IMR-90 (cell line): ENCODE measurements around the gene THEM4. TPM values are rescaled to one million over a fixed set of nuclear protein-coding genes. Genes with fewer than 3 reads are reported as not detected.

Source experiments
- ATAC-seq: fragments of 200-7000 bp; cut with Tn5 transposase; 2 replicates; pipeline ENCODE4 v1.9.1; 2020; ENCODE audit warnings: low read depth, mild to moderate bottlenecking, moderate library complexity
- BruUV-seq: library from RNA; stranded (reverse); fragments of 400-500 nt; replicated peaks from 2 replicates; lab custom pipeline; 2021; lab: Mats Ljungman, UMichigan
- CTCF ChIA-PET: fragments of 300-600 bp; formaldehyde crosslinking; extraction: SDS; loops from one replicate; lab custom pipeline; 2021; ENCODE audit warnings: antibody characterized with exemption; lab: Yijun Ruan, JAX
- POLR2A ChIA-PET: fragments of 300-600 bp; sonication (Branson Sonifier 250); formaldehyde crosslinking; loops from one replicate; lab custom pipeline; 2022; ENCODE audit warnings: antibody characterized with exemption; ENCODE audit not compliant: unreplicated experiment; lab: Charles Lee
- DNase-seq: peaks from one replicate; pipeline ENCODE4 v3.0.0; 2013
- H2AFZ ChIP-seq: replicated peaks from 2 replicates; pipeline ENCODE3; 2013; ENCODE audit warnings: low read length, mild to moderate bottlenecking; ENCODE audit not compliant: poor library complexity
- H2AK5ac ChIP-seq: 2 replicates; pipeline ENCODE4 v1.6.1; 2013; ENCODE audit warnings: low read depth, low read length, inconsistent platforms
- H2AK9ac ChIP-seq: replicated peaks from 2 replicates; pipeline ENCODE3; 2013; ENCODE audit warnings: mild to moderate bottlenecking, low read depth, low read length, moderate library complexity; ENCODE audit not compliant: poor library complexity
- H2BK120ac ChIP-seq: 2 replicates; pipeline ENCODE4 v1.6.1; 2013; ENCODE audit warnings: low read depth, low read length, inconsistent platforms
- H2BK15ac ChIP-seq: 3 replicates; pipeline ENCODE4 v1.6.1; 2013; ENCODE audit warnings: low read depth, low read length, inconsistent platforms
- H2BK20ac ChIP-seq: 2 replicates; pipeline ENCODE4 v1.6.1; 2013; ENCODE audit warnings: low read depth, mild to moderate bottlenecking, inconsistent platforms, low read length, moderate library complexity
- H2BK5ac ChIP-seq: 2 replicates; pipeline ENCODE4 v1.6.1; 2013; ENCODE audit warnings: mild to moderate bottlenecking, low read depth, low read length, inconsistent platforms; ENCODE audit not compliant: poor library complexity, severe bottlenecking
- H3K14ac ChIP-seq: replicated peaks from 2 replicates; pipeline ENCODE4 v1.6.1; 2013; ENCODE audit warnings: low read depth, low read length, inconsistent platforms
- H3K18ac ChIP-seq: 2 replicates; pipeline ENCODE4 v1.6.1; 2013; ENCODE audit warnings: low read depth, low read length, control low read depth
- H3K23ac ChIP-seq: 2 replicates; pipeline ENCODE4 v1.6.1; 2013; ENCODE audit warnings: low read depth, low read length, inconsistent platforms
- H3K27ac ChIP-seq: 2 replicates; pipeline ENCODE4 v1.5.1; 2013; ENCODE audit warnings: mild to moderate bottlenecking, control low read depth, low read length; ENCODE audit not compliant: insufficient read depth
- H3K27me3 ChIP-seq: 2 replicates; pipeline ENCODE4 v1.6.1; 2013; ENCODE audit warnings: low read length; ENCODE audit not compliant: control insufficient read depth, insufficient read depth
- H3K36me3 ChIP-seq: 2 replicates; pipeline ENCODE4 v1.6.1; 2013; ENCODE audit warnings: low read length, mixed read lengths; ENCODE audit not compliant: control insufficient read depth, insufficient read depth
- H3K4ac ChIP-seq: 2 replicates; pipeline ENCODE4 v1.6.1; 2013; ENCODE audit warnings: low read depth, low read length, inconsistent platforms
- H3K4me1 ChIP-seq: 2 replicates; pipeline ENCODE4 v1.6.1; 2013; ENCODE audit warnings: low read length, mixed read lengths; ENCODE audit not compliant: control insufficient read depth, insufficient read depth
- H3K4me2 ChIP-seq: 2 replicates; pipeline ENCODE4 v1.6.1; 2013; ENCODE audit warnings: low read depth, mild to moderate bottlenecking, control low read depth, low read length, moderate library complexity
- H3K4me3 ChIP-seq: 2 replicates; pipeline ENCODE4 v1.5.1; 2013; ENCODE audit warnings: low read depth, mild to moderate bottlenecking, control low read depth, low read length, moderate library complexity; ENCODE audit not compliant: insufficient read depth
- H3K56ac ChIP-seq: 2 replicates; pipeline ENCODE4 v1.6.1; 2013; ENCODE audit warnings: low read length, inconsistent platforms; ENCODE audit not compliant: insufficient read depth; ENCODE audit errors: extremely low read depth
- H3K79me1 ChIP-seq, 2 experiments: 2 replicates each; pipeline ENCODE4 v1.6.1; 2013; ENCODE audit warnings: low read length in 2 of 2, inconsistent platforms in 1 of 2, low read depth in 1 of 2
- H3K9ac ChIP-seq: 2 replicates; pipeline ENCODE4 v1.6.1; 2013; ENCODE audit warnings: low read depth, low read length, control low read depth
- H3K9me1 ChIP-seq: 2 replicates; pipeline ENCODE4 v1.6.1; 2013; ENCODE audit warnings: low read length, inconsistent platforms; ENCODE audit not compliant: insufficient read depth
- H3K9me3 ChIP-seq: 2 replicates; pipeline ENCODE4 v1.6.1; 2013; ENCODE audit warnings: low read length; ENCODE audit not compliant: control insufficient read depth, insufficient read depth
- H4K20me1 ChIP-seq: 2 replicates; pipeline ENCODE4 v1.6.1; 2013; ENCODE audit warnings: low read length, inconsistent platforms; ENCODE audit not compliant: insufficient read depth
- H4K5ac ChIP-seq: 2 replicates; pipeline ENCODE4 v1.6.1; 2013; ENCODE audit warnings: mild to moderate bottlenecking, low read depth, low read length, control low read depth
- H4K8ac ChIP-seq, 2 experiments: 2 replicates each; pipeline ENCODE4 v1.6.1; 2013; ENCODE audit warnings: low read depth in 2 of 2, low read length in 2 of 2, control low read depth in 1 of 2, inconsistent platforms in 1 of 2
- H4K91ac ChIP-seq: 2 replicates; pipeline ENCODE4 v1.6.1; 2013; ENCODE audit warnings: low read depth, low read length, inconsistent platforms; ENCODE audit not compliant: insufficient read depth
- BHLHE40 ChIP-seq: fragments of 150-350 bp; IDR thresholded peaks from 2 replicates; pipeline ENCODE4 v1.6.1; 2016; ENCODE audit warnings: mild to moderate bottlenecking, low read depth, low read length
- CEBPB ChIP-seq: IDR thresholded peaks from 2 replicates; pipeline ENCODE4 v1.6.1; 2012; ENCODE audit warnings: low read depth, low read length, improper control_type of control experiment
- CHD1 ChIP-seq: IDR thresholded peaks from 2 replicates; pipeline ENCODE4 v1.6.1; 2012; ENCODE audit warnings: low read depth, low read length, improper control_type of control experiment
- CTCF ChIP-seq: conservative IDR thresholded peaks from 2 replicates; pipeline ENCODE4 v1.5.1; 2012; ENCODE audit warnings: mild to moderate bottlenecking, low read depth, low read length, improper control_type of control experiment
- ELK1 ChIP-seq: fragments of 150-350 bp; IDR thresholded peaks from 2 replicates; pipeline ENCODE4 v1.6.1; 2016; ENCODE audit warnings: low read depth, mild to moderate bottlenecking, low read length, moderate library complexity, borderline replicate concordance
- FOS ChIP-seq: fragments of 150-350 bp; IDR thresholded peaks from 2 replicates; pipeline ENCODE4 v1.6.1; 2016; ENCODE audit warnings: low read depth, low read length
- MAFK ChIP-seq: IDR thresholded peaks from 2 replicates; pipeline ENCODE4 v1.6.1; 2012; ENCODE audit warnings: low read depth, low read length, improper control_type of control experiment
- MAZ ChIP-seq: IDR thresholded peaks from 2 replicates; pipeline ENCODE4 v1.6.1; 2012; ENCODE audit warnings: low read depth, mild to moderate bottlenecking, low read length, improper control_type of control experiment, moderate library complexity, borderline replicate concordance
- MXI1 ChIP-seq: IDR thresholded peaks from 2 replicates; pipeline ENCODE4 v1.6.1; 2012; ENCODE audit warnings: low read depth, mild to moderate bottlenecking, low read length, moderate library complexity, borderline replicate concordance
- NFE2L2 ChIP-seq: fragments of 150-350 bp; IDR thresholded peaks from 2 replicates; pipeline ENCODE4 v1.6.1; 2016; ENCODE audit warnings: low read depth, mild to moderate bottlenecking, low read length
- POLR2A ChIP-seq: IDR thresholded peaks from 2 replicates; pipeline ENCODE4 v1.6.1; 2012; ENCODE audit warnings: mild to moderate bottlenecking, low read depth, low read length
- RAD21 ChIP-seq: IDR thresholded peaks from 2 replicates; pipeline ENCODE4 v1.6.1; 2012; ENCODE audit warnings: low read length, improper control_type of control experiment
- RCOR1 ChIP-seq: IDR thresholded peaks from 2 replicates; pipeline ENCODE4 v1.6.1; 2012; ENCODE audit warnings: mild to moderate bottlenecking, low read length, improper control_type of control experiment; ENCODE audit not compliant: insufficient replicate concordance
- RFX5 ChIP-seq: IDR thresholded peaks from 2 replicates; pipeline ENCODE4 v1.8.0; 2012; ENCODE audit warnings: low read depth, mild to moderate bottlenecking, low read length, moderate library complexity
- SMC3 ChIP-seq: fragments of 150-350 bp; IDR thresholded peaks from 2 replicates; pipeline ENCODE4 v1.6.1; 2016; ENCODE audit warnings: low read depth, mild to moderate bottlenecking, antibody characterized with exemption, low read length, moderate library complexity
- USF2 ChIP-seq: fragments of 150-350 bp; IDR thresholded peaks from 2 replicates; pipeline ENCODE4 v1.6.1; 2017; ENCODE audit warnings: mild to moderate bottlenecking, antibody characterized with exemption, low read length, low read depth
- WGBS, 2 experiments: methylation state at CpG; one replicate each; pipeline versions ENCODE4 v1.1.5 to v1.1.7; 2013; ENCODE audit warnings: missing lambda C conversion rate in 2 of 2; ENCODE audit not compliant: insufficient read length in 1 of 2; ENCODE audit errors: extremely low coverage in 2 of 2; 5-methylcytosine and 5-hydroxymethylcytosine counted together
- dilution Hi-C: fragments of 300-500 bp; cut with HindIII; formaldehyde crosslinking; loops from one replicate; pipeline ENCODE4 v1.14.3; 2018; ENCODE audit warnings: low sequenced_read_pairs; ENCODE audit not compliant: unreplicated experiment
- in situ Hi-C: fragments of 300-500 bp; cut with MboI; formaldehyde crosslinking; loops from 3 replicates; pipeline ENCODE4 v1.14.3; 2019; ENCODE audit warnings: low sequenced_read_pairs, inconsistent platforms, mixed read lengths
- intact Hi-C: fragments of 100-400 bp; cut with micrococcal nuclease; formaldehyde crosslinking; loops from 2 replicates; pipeline ENCODE4 v1.10.0; 2022
- polyA plus RNA-seq, 3 experiments: library from polyadenylated mRNA; depleted of rRNA; stranded (reverse); fragments of >200 nt; gene quantifications; 2 replicates each; pipeline ENCODE4 v1.2.3, GENCODE V29; 2012; ENCODE audit warnings: low replicate concordance in 1 of 3
- total RNA-seq: library from RNA; depleted of rRNA; stranded (reverse); fragments of >200 nt; gene quantifications from 2 replicates; pipeline ENCODE4 v1.2.3, GENCODE V29; 2012

The THEM4 gene
- total and polyA plus RNA-seq, 2 of the 4 experiments (the other 2 are of a cell fraction), result 7.3 to 15.7 TPM

- peak; percentile 34 for DNase-seq
- no peak overlapping the region for H3K4me2 ChIP-seq
These were observed 17.1 kb downstream of the THEM4 start for GRCh38 chr1:151892190-151892589.

More at GRCh38 chr1:151892190-151892589, 17.1 kb downstream of the THEM4 start:
- Histone ChIP-seq H2BK15ac (no peak overlapping the region), H3K79me1 (peaks cover 0 to 4% of the 10 kb centered on the region in 2 experiments; a peak in 1 of 4 replicates), H2BK5ac (no peak overlapping the region), H4K8ac (no peak overlapping the region), H3K14ac (no peak overlapping the region), H4K91ac (no peak overlapping the region), H3K4me3 (no peak overlapping the region), H3K9me1 (peaks cover 2% of the 10 kb centered on the region; the same call in 1 of the 2 replicates), H4K20me1 (no peaks in the 10 kb centered on the region; the same call in 1 of the 2 replicates), H2BK120ac (no peak overlapping the region), H2AFZ (no peak overlapping the region), H3K36me3 (peaks cover 8% of the 10 kb centered on the region), H3K4me1 (peaks cover 2% of the 10 kb centered on the region), H3K27me3 (no peaks in the 10 kb centered on the region), H3K9ac (no peak overlapping the region), H3K27ac (no peak overlapping the region), H3K9me3 (no peaks in the 10 kb centered on the region; the same call in 1 of the 2 replicates), H3K56ac (no peak overlapping the region), H3K4ac (no peak overlapping the region), H3K18ac (no peak overlapping the region), H2AK5ac (no peak overlapping the region), H2BK20ac (no peak overlapping the region), H3K23ac (no peak overlapping the region), H2AK9ac (no peak overlapping the region), H4K5ac (no peak overlapping the region)
- in situ Hi-C loops, result no loop called here
- dilution Hi-C loops, result loop anchor here (25.0 kb wide), 1 partner anchor 105 kb away; the partner anchor contains the start of gene TDRKH
- no CpG with 5 or more reads among the region's 2 CpGs for WGBS, 2 experiments
- no peak for TF ChIP-seq ELK1
- no peak for TF ChIP-seq POLR2A
- no peak for TF ChIP-seq MAFK
- no peak for TF ChIP-seq BHLHE40
- TF ChIP-seq USF2, result no peak
- no peak for TF ChIP-seq RAD21
- TF ChIP-seq CHD1, result no peak
- no peak for TF ChIP-seq RFX5
- TF ChIP-seq SMC3, result no peak
- no peak for TF ChIP-seq NFE2L2
- no peak for TF ChIP-seq FOS
- TF ChIP-seq CTCF, result no peak
- no peak for TF ChIP-seq CEBPB
- no peak for TF ChIP-seq RCOR1
- no peak for TF ChIP-seq MXI1
- TF ChIP-seq MAZ, result no peak
- intact Hi-C loops, result no loop called here
- ChIA-PET POLR2A (no interaction called here), CTCF (interaction anchor here (1.0 kb wide), 1 partner anchor 110 kb away, joined by 3 read pairs; no protein-coding TSS in a partner anchor)
- ATAC-seq, result peak; percentile 51; the same call in 1 of the 2 replicates
- no TSS peak for BruUV-seq
